HG02798 (cell line): ENCODE results near the gene PGBD4.
"Not testable (repeated sequence)": the region's sequence is repeated elsewhere in the genome, so short reads cannot be mapped to it uniquely, and the experiment has no call there.

Experiments used
- ATAC-seq: cut with Tn5 transposase; IDR thresholded peaks from one replicate; pipeline ENCODE4 v1.9.1; 2021; ENCODE audit warnings: mild to moderate bottlenecking; ENCODE audit not compliant: unreplicated experiment, poor library complexity

The PGBD4 gene

DNA sequence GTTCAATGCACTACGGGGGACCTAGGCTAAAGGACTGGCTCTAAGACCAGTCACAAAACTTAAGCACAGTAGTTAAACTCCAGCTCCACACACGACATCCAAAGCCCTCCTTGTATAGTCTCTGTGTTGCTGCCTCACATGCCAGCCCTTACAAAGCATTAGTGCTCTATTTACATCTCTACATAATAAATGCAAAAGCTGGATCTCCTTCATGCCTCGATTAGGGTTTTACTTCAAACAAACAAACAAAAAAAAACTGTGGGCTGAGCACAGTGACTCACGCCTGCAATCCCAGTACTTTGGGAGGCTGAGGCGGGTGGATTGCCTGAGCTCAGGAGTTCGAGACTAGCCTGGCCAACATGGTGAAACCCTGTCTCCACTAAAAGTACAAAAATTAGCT, 9.6 kb downstream of the PGBD4 start:
- no peak for ATAC-seq

GRCh38 chr15:34114215-34114614, 12.3 kb downstream of the PGBD4 start:
- no peak for ATAC-seq

DNA sequence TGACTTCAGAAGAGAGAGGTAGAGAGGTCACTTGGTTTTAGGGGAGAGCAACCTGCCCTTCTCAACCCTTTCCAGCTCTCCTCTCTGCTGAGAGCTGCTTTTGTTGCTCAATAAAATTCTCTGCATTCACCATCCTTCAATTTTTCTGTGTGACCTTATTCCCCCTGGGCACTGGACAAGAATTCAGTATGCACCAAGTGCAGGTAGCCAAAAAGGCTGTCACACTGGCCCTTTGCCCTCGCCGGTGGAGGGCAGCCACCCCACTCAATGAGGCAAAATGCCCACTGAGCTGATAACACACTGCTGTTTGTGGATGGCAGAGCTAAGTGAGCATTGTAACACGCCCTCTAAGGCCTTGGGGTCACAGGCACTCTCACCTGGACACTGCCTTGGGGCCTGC, 12.9 kb downstream of the PGBD4 start:
- ATAC-seq = no peak

DNA sequence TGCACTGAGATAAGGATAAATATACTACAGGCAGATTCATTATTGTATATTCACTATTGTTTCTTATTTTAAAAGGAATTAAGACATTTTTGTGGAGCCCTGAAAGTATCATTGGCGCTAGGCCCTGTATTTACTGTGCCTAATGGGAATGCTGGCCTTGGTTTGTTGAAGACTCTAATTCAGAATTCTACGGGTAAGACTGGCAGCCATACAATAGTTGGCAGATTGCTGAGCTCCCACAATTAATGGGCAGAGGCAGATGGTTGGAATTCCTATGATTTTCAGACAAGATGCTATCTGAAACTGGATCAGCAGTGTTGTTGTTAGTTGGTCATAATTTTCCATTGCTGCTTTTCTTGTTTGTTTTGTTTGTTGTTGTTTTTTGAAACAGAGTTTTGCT, 14.7 kb downstream of the PGBD4 start:
- no peak for ATAC-seq

DNA sequence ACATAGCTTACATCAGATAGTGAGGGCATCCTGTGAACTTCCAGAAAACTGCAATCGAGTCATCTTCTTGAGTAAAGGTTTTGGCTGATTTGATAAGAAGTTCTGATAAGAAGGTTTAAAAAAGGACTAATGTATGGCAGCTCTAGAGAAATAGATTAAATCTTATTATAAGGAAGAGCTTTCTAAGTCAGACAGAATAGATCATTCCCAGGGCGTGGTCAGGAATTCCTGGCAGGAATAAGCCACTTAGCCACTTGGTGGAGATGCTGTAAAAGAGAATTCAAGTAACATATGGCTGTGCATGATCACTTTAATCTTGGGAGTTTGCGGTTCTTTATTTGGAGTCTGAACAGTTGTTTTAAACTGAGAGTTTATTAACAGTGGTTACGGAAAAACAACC, 17.4 kb downstream of the PGBD4 start:
- no peak for ATAC-seq

- ATAC-seq = not testable (repeated sequence)
Measured at GRCh38 chr15:34120420-34120819, 18.5 kb downstream of the PGBD4 start.

GRCh38 chr15:34121786-34122185, 19.9 kb downstream of the PGBD4 start:
- not testable (repeated sequence) for ATAC-seq

- ATAC-seq = peak; percentile 49
Measured at GRCh38 chr15:34122771-34123183, 20.9 kb downstream of the PGBD4 start.

GRCh38 chr15:34124651-34125050, 22.8 kb downstream of the PGBD4 start:
- ATAC-seq = no peak

DNA sequence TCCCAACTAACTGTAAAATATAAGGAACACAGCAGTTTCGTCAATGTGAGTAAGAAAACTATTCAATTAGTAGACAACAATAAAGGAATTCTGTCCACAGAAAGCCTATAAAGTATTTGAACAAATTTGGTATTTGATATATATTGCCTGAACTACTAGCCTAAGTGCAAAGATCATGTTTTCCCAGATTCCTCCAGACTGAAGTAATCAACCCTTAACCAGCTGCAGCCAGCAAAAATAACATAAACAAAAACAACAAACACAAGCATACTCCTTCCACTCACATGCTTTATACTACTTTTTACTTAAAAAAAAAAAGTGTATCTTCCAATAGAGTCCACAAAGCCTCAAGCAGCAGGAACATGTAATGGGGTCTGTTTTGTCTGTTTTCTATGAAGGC, 24.1 kb downstream of the PGBD4 start:
- ATAC-seq = no peak

- ATAC-seq = no peak
Measured at GRCh38 chr15:34126522-34126921, 24.6 kb downstream of the PGBD4 start.

DNA sequence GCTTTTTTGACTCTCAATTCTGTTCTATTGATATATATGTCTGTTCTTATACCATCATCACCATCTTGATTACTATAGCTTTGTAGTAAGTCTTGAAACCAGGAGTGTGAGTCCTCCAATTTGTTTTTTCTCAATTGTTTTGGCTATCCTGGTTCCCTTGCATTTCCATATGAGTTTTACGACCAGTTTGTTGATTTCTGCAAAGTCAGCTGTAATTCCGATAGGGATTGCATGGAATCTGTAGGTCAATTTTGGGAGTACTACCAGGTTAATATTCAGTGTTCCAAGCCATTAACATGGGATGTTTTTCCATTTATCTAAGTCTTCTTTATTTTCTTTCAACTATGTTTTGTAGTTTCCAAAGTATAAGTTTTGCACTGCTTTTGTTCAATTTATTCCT, 27.0 kb downstream of the PGBD4 start:
- ATAC-seq = no peak

DNA sequence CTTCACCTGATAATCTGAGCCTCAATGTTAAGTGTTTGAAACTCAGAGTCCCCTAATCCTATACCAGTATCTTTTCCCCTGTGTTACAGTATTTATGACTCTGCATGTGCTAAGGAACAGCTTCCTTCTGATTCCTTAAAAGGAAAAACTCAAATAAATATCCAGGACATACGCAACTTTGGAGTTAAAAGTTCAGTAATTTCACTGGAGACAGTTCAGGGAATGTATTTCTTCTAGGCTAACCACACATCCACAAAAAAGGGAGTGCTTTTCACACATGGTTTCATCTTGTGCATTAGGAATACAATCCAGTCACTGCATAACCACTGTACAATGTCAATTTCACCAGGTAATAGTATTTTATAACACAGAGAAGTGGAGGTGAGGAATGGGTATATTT, 31.0 kb downstream of the PGBD4 start:
- no peak for ATAC-seq

DNA sequence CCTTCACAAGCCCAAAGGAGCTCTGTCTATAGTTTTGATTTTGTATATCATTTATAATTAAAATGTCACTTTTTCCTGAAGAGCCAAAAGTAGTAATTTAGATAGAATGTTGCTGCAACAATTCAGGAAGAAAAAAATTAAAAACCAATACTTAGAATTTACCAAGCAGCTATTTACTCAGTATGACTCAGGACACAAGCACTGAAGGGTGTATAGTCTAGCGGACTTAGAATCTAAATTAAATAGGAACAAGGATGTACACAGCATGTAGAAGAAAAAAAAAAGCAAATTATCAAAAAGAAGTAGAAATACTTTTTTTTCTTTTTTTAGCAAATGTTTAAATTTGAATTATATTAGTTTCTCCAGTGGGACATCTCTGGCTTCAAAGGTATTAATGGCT, 31.6 kb downstream of the PGBD4 start:
- no peak for ATAC-seq

DNA sequence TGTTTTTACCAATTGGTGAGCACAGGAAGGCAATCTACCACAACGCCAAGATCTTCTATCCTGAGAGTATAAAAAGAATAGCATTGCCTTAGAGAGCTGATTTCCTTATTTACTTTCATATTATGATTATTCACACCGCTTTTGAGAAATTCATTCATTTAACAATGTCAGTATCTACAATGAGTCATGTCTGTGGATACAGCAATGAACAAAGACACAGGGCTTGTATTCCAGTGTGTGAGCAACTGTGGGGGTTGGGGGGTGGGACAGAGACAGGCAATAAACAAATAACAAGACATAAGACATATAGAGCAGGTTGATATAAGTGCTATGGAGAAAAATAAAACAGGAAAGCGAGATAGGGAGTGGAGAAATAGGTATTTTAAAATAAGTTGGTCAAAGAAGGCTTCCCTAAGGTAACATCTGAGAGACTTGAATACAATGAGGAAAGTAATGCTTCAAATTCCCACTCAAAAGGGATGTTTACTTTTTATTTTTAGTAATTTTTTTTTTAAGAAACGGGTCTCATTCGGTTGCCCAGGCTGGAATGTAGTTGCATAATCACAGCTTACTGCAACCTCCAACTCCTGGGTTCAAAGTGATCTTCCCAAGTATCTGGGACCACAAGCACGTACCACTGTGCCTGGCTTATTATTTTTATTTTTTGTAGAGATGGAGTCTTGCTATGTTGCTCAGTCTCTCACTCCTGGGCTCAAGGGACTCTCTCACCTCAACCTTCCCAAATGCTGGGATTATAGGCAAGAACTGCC, 45.7 kb downstream of the PGBD4 start:
- no peak for ATAC-seq

DNA sequence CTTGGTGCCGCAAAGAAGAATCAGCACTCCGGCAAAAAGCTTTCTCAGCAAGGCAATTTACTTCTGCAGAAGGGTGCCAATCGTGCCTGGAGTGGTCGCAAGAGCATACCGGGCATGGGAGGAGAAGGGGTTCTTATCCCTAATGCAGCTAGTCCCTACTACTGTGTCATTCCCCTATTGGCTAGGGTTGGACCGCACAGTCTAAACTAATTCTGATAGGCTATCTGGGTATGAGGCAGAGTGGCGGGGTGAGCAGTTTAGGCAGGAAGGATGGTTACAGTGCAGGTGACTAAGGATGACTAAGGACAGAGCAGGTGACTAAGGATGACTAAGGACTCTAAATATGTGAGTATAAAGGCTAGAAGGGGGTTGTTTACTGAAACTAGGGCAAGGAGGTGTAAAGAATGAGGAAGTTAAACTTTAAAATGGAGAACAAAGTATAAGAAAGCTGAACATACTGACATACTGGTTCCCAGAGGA, 52.9 kb downstream of the PGBD4 start:
- ATAC-seq = no peak

DNA sequence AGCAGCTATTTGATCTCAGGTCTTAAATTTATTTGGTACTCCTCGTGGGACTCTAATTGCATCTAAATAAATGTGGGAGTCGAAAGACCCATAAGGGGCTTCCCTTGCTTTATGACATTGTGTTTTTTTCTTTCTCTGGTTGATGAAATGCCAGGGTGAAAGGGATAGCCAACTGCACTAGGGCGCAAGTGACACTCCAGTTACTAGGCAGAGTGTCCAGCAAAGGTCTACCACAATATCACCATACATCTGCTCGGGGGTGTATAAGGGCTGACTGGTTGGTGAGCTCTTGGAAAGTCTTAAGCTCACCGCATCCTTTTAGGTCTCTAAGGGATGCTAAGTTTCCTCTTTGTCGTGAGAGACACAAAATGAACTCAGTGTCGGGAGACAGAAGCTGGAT, 54.0 kb downstream of the PGBD4 start:
- ATAC-seq = no peak
